ENCODE data around the gene SORCS1.

- TF ChIP-seq, protein P1, sequence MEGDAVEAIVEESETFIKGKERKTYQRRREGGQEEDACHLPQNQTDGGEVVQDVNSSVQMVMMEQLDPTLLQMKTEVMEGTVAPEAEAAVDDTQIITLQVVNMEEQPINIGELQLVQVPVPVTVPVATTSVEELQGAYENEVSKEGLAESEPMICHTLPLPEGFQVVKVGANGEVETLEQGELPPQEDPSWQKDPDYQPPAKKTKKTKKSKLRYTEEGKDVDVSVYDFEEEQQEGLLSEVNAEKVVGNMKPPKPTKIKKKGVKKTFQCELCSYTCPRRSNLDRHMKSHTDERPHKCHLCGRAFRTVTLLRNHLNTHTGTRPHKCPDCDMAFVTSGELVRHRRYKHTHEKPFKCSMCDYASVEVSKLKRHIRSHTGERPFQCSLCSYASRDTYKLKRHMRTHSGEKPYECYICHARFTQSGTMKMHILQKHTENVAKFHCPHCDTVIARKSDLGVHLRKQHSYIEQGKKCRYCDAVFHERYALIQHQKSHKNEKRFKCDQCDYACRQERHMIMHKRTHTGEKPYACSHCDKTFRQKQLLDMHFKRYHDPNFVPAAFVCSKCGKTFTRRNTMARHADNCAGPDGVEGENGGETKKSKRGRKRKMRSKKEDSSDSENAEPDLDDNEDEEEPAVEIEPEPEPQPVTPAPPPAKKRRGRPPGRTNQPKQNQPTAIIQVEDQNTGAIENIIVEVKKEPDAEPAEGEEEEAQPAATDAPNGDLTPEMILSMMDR (IDR thresholded peaks at IDR 0.05; ENCODE audit: insufficient read depth, low read depth, low read length), result no peak
- TF ChIP-seq EZH2 (IDR thresholded peaks at IDR 0.05; ENCODE audit: insufficient read depth, low read length), result no peak
Measured at GRCh38 chr10:107098326-107098725, 66.2 kb downstream of the SORCS1 start.
